Stomach (tissue), 4 donors: ENCODE measurements around the gene ZNF80.

Source experiments
- EP300 ChIP-seq: sonication (generic); formaldehyde crosslinking; IDR thresholded peaks from one replicate; pipeline ENCODE4 v1.6.1; 2017; ENCODE audit warnings: antibody characterized with exemption
- POLR2A ChIP-seq, 4 donors: fragments of 450-650 bp; IDR thresholded peaks; one replicate each; pipeline ENCODE4 v1.6.1; 2016; ENCODE audit warnings: antibody characterized with exemption in 4 of 4, control low read depth in 2 of 4, mild to moderate bottlenecking in 1 of 4, moderate library complexity in 1 of 4
- POLR2AphosphoS5 ChIP-seq, 3 donors: sonication (generic); formaldehyde crosslinking; IDR thresholded peaks; one replicate each; pipeline ENCODE4 v1.6.1; 2016; ENCODE audit warnings: antibody characterized with exemption in 3 of 3
- TF ChIP-seq, protein P1 (sequence below), 7 experiments: fragments of 450-650 bp in 4 of 7; fragments of 200-600 bp in 3 of 7; sonication (generic) in 3 of 7; IDR thresholded peaks; one replicate each; pipeline ENCODE4 v1.5.1; 2016 to 2019; ENCODE audit warnings: antibody characterized with exemption in 7 of 7, control low read depth in 2 of 7, mild to moderate bottlenecking in 1 of 7

DNA sequence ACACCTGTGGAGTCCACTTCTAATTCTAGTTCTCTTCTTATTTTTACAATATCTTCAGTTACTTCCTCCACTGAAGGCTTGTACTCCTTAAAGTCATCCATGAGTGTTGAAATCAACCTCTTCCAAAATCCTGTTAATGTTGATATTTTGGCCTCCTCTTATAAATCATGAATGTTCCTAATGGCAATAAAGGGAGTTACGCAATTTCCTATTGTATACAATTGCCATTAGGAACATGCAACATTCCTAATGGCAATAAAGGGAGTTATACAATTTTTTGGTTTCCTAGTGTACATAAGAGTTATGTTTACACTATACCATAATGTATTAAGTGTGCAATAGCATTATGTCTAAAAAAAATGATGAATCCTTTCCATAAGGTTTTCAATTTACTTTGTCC, 47.3 kb upstream of the ZNF80 start:
- TF ChIP-seq POLR2A (IDR thresholded peaks at IDR 0.05) (no peak), EP300 (no peak), POLR2AphosphoS5 (IDR thresholded peaks at IDR 0.05) (no peak)
- TF ChIP-seq, protein P1, sequence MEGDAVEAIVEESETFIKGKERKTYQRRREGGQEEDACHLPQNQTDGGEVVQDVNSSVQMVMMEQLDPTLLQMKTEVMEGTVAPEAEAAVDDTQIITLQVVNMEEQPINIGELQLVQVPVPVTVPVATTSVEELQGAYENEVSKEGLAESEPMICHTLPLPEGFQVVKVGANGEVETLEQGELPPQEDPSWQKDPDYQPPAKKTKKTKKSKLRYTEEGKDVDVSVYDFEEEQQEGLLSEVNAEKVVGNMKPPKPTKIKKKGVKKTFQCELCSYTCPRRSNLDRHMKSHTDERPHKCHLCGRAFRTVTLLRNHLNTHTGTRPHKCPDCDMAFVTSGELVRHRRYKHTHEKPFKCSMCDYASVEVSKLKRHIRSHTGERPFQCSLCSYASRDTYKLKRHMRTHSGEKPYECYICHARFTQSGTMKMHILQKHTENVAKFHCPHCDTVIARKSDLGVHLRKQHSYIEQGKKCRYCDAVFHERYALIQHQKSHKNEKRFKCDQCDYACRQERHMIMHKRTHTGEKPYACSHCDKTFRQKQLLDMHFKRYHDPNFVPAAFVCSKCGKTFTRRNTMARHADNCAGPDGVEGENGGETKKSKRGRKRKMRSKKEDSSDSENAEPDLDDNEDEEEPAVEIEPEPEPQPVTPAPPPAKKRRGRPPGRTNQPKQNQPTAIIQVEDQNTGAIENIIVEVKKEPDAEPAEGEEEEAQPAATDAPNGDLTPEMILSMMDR (IDR thresholded peaks at IDR 0.05): no peak
